ENCODE measurements around the gene NEDD4L.
"Not testable (repeated sequence)": the region's sequence is repeated elsewhere in the genome, so short reads cannot be mapped to it uniquely, and the experiment has no call there.

The NEDD4L gene

DNA sequence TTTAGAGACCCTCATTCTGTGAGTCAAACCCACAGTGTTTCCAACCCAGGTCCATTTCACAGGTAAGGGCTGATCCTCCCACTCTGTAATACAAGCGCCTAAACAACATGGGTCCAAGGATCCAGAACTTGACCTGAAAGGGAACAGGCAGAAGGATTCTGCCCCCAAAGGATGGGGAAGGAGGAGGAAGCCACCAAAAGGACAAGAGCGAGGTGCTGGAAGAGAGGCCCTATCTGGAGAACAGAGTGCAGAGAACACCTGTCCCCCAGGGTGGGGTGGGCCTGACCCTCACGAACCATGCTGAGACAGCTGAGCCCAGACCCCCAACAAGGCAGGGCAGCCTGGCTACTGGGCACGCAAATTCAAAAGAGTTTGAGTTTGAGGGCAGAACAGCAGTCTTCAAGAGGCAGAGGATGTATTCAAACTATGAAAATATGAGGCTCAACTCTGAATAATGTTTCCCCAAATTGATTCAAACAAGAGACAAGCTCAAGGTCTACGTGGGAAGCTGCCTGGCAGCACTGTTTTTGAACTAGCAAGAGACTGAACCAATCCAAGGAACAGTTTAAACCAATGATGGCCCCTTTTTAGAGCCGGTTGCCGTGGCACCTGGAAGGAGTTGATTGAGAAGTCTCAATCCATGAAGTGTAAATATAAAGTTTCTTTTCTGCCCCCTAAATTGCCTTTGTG, 372.1 kb downstream of the NEDD4L start:
- DNase-seq (ENCODE audit: low read depth, low spot score): no peak

DNA sequence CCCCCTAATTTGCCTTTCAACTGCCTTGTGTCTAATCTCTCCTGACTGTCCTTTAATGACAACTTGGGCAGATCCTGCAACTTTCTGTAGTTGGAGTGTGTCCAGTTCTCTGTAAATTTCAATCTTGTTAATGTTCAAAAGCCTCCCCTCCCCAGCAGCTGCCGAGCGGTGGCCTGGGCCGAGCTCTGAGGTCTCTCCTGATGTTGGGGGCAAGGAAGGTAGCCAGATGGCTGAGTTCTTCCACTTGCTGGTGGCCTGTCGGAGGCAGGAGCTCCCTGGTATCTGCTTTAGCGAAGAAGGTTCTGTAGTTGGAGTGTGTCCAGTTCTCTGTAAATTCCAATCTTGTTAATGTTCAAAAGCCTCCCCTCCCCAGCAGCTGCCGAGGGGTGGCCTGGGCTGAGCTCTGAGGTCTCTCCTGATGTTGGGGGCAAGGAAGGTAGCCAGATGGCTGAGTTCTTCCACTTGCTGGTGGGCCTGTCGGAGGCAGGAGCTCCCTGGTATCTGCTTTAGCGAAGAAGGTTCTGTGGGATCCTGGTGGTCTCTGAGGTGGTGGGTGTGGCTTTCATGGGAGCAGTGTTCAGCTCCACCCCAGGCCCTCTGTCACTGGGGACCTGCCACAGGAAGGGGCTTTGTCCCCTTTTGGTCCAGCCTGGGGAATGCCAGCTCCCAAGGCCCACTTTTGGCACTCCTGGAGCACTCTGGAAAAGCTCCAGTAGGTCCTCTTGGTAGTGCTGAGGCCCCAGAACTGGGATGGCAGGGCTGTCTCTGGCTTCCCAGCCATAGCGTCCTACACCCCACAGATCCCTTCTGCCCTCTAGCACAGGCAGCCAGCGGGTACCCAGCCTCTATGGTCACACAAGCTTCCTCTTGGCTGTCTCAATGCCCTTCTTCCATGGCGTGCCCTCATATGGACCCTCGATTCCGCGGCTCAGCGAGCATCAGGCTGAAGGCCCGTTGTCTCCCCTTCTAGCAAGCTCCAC, 373.0 kb downstream of the NEDD4L start:
- no peak for DNase-seq (ENCODE audit: low read depth, low spot score)

DNA sequence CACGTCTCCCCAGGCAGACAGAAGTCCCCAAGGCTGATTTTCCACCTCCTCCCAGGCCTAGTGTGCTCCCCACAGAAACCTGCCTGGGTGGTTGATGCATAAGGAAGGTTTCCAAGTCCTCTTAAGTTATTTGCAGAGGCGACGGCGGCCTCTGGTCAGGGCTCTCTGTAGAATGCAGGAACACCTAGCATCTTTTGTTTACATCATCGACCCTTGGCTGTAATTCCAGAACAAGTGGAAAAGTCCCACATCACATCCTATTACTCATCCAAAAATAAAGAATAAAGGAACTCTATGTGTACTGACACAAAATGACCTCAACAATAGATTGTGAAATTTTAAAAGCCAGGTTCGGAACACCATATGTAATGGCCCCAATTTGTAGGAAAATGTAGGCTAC, 373.7 kb downstream of the NEDD4L start:
- DNase-seq (ENCODE audit: low read depth, low spot score): no peak

DNA sequence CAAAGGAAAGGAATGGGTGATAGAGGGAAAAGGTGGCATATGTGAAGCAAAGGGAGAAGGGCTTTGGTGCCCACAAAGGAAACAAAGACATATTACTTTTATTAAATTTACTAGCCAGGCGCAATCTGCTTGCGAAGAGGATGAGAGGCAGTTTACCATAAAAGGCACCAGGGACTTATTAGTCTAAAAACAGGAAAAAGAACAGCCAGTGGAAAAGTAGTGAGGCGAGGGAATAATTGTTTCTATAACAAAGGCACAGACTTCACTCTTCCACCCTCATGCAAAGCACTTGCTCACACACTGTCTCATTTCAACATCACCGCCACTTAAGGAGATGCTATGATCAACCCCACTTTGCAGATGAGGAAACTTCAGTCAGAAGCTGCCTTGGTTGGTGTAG, 374.3 kb downstream of the NEDD4L start:
- no peak for DNase-seq (ENCODE audit: low read depth, low spot score)

DNA sequence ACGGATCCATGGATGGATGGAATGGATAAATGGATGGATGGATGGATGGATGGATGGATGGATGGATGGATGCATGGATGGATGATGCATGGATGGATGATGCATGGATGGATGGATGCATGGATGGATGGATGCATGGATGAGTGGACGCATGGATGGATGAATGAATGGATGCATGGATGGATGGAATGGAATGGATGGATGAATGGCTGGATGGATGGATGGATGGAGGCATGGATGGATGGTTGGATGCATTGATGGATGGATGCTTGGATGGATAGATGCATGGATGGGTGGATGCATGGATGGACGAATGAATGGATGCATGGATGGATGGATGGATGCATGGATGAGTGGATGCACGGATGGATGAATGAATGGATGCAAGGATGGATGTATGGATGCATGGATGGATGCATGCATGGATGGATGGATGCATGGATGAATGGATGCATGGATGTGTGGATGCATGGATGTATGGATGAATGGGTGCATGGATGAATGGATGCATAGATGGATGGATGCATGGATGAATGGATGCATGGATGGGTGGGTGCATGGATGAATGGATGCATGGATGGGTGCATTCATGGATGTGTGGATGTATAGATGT, 375.7 kb downstream of the NEDD4L start:
- no peak for DNase-seq (ENCODE audit: low read depth, low spot score)

DNA sequence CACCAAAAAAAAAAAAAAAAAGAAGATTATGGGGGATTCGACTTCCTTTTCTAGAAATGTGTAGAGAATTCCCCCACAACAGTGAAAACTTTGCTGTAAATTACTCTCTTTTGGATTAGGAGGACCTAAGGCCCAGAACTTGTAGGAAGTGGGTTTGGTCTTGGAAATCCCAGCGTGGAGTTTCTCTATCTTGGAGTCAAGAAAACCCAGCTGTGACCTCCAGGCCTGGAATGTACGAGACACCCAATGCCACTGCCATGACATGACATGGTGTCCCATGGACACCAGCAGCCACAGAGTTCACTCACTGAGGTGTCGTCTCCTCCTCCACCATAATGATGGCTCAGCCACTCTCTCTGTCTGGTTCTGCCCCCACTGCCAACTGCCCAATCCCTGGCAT, 382.6 kb downstream of the NEDD4L start:
- DNase-seq (ENCODE audit: low read depth, low spot score): no peak

DNA sequence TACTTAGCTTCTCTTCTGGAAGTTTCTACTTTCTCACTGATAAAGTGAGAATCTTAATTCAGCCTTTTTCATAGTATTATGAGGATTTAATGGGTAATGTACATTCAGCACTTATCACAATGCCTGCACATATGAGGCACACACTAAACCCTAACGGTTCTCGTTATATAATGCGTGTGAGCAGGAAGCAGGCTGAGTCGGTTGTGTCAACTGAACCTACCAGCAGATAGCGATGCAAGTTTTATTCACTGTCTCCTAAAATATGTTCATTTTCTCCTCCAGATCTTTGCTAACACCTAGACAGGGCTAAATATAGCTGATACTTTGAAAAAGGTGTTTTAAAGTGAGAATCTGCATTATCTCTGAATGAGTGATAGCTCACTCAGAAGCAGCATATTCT, 383.3 kb downstream of the NEDD4L start:
- no peak for DNase-seq (ENCODE audit: low read depth, low spot score)

DNA sequence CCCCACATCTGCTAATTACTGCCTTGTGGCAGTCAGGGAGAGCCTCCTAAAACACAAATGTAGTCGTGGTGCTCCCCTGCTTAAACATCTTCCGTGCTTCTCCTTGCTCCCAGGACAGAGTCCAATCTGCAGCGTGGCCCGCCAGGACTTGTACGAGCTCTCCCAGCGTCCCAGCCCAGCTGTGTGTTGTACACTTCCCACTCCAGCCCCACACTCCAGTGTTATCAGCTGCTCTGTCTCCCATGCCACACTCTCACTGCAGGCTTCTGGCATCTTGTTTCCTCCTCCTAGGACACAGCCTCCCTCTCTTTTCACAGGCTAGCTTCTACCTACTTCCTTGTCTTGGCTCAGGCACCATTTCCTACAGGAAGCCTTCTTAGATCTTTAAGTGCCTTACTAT, 385.4 kb downstream of the NEDD4L start:
- DNase-seq (ENCODE audit: low read depth, low spot score): no peak

DNA sequence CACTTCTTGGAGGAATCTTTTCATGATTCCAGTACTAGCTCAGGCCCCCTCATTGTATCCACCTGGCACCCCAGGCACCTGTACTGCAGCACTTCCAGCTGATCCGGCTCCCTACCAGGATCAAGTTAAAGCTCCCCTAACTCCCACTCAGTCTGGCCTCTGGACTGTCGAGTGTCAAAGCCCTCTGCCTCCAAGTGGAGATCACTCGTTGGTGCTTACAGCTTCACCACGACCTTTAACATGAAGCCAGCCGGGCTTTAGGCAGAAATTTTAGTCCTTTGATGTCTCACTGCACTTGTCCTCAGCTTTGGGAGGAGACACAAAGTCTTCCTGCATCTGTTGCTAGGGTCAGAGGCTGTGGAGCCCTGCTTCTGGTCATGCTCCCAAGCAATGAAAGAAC, 387.2 kb downstream of the NEDD4L start:
- DNase-seq (ENCODE audit: low read depth, low spot score): no peak

DNA sequence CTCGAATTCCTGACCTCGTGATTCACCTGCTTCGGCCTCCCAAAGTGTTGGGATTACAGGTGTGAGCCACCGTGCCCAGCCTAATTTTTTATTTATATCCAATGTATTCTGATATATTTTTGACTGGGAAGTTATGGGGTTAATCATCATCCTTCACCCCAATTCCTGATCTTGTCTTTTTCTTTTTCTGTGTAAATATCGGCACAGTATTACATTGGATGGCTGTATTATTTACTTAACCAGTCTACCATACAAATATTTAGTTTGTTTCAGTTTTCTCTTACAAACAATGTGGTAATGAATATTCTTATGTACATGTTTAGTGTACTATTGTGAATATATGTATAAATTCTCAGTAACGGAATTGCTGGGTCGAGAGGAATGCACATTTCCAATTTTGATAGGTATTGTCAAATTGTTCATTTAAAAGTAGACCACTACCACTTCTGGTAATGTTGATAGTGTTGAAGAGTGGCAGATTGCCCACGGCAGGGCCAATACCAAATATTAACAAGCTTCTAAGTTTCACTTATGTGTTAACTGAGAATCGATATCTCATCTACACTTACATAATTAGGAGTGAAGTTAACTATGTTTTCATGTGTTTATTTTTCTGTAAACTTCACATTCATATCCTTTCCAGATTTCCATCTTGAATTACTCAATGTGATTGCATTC, 388.2 kb downstream of the NEDD4L start:
- DNase-seq (ENCODE audit: low read depth, low spot score): no peak

DNA sequence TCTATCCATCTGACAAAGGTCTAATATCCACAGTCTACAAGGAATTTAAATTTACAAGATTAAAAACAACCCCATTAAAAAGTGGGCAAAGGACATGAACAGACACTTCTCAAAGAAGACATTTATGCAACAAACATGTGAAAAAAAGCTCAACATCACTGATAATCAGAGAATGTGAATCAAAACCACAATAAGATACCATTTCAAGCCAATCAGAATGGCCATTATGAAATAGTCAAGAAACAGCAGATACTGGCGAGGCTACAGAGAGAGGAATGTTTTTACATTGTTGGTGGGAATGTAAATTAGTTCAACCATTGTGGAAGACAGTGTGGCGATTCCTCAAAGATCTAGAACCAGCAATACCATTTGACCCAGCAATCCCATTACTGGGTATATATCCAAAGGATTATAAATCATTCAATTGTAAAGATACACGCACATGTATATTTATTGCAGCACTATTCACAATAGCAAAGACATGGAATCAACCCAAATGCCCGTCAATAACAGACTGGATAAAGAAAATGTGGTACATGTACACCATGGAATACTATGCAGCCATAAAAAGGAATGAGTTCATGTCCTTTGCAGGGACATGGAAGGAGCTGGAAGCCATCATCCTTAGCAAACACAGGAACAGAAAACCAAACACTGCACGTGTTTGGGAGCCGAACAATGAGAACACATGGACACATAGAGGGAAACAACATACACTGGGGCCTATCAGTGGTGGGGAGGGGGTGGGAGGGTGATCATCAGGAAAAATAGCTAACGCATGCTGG, 391.4 kb downstream of the NEDD4L start:
- not testable (repeated sequence) for DNase-seq (ENCODE audit: low read depth, low spot score)

DNA sequence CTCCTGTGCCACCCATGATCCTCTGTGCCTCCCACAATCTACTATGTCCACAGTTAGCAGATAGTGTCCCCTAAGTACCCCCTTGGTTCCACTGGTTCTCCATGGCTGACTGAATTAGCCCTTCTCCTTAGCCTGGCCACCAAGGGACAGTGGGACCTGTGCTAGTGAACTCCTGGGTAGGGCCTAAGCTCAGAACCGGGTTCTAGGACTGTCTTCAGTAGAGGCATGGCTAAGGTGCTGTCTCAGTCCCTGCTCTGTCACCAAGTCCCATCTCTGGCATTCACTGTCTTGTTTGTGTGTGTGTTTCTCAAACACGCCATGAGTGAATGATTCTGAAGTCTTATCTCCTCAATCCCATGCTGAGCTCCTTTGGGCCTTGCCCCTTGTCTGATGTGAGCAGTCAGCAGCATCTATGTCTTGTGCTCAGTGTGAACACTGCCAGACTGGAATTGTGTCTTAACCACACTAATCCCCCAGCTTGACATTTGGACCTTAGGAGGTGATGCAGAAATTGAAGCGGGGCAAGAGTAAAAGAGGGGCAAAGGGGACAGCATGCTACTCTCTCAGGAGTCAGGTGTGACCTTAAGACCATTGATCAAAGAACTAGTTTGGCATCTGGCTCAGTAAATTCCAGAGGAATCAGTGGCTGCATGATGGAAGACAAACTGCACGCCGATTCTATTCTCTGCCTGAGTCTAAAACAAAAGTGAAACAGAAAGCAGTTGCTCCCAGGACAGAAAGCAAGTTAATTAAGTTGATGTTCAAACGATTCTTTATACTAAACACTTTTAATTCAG, 394.3 kb downstream of the NEDD4L start:
- DNase-seq (ENCODE audit: low read depth, low spot score): no peak

DNA sequence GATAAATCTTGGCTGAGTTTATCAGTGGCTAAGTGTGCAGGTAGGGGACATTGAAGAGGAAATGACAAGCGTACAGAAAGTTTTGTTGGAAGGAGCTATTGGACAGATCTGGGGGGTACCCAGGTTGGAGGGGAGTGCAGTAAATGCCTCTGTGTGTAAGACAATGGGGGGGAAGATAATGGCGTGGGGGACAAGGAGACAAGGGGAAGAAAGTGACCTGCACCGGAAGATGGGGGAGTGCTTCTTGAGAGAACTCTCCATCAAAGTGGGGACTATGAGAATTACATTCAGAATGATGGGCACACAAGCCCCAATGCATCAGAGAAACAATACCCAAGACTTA, 394.9 kb downstream of the NEDD4L start:
- no peak for DNase-seq (ENCODE audit: low read depth, low spot score)

DNA sequence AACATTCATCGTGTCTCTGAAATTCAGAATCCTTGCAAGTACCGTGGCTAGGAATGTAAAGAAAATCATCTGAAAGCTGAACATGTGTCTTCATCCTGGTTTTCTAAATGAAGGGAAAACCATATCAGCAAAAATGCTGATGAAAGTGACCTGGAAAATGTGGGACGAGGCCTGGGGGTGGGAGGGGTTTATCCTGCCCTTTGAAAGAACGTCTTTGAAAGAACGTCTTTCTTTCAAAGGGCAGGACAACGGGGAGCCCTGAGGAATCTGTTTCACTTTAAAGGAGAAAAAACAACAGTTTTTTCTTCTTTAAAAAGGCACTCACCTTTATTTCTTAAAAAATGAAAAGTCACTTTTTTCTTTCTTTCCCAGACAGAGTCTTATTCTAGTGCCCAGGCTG, 399.6 kb downstream of the NEDD4L start:
- no peak for DNase-seq (ENCODE audit: low read depth, low spot score)

DNA sequence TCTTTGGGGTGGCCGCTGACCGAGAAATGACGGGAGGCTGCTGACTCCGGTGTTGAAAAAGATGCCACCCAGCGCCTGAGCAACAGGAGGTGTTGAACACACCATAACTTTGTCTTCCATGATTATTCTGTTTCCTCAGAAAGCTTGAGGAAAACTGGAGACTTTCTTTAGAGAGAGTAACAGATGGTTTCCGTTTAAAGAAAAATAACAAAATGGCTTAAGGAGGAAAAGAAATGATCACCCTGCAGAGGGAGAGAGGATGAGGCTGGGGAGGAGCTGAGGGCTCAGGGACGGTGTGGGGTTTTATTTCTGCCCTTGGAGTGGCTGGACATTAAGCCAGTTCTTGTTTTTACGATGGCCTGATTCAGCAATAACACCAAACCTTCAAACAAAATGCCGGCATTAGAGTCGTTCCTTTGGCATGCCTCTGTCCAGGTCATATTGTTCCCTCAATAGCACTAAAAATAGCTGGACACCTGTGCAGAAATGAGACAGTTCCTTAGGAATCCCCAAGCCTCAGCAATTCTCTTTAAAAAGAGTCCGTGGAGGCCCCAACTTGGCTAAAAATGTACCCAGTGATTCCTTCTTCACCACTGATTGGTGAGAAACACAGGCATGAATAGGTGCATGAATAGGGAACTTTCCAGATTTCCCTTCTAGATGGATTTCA, 402.5 kb downstream of the NEDD4L start:
- no peak for DNase-seq (ENCODE audit: low read depth, low spot score)

DNA sequence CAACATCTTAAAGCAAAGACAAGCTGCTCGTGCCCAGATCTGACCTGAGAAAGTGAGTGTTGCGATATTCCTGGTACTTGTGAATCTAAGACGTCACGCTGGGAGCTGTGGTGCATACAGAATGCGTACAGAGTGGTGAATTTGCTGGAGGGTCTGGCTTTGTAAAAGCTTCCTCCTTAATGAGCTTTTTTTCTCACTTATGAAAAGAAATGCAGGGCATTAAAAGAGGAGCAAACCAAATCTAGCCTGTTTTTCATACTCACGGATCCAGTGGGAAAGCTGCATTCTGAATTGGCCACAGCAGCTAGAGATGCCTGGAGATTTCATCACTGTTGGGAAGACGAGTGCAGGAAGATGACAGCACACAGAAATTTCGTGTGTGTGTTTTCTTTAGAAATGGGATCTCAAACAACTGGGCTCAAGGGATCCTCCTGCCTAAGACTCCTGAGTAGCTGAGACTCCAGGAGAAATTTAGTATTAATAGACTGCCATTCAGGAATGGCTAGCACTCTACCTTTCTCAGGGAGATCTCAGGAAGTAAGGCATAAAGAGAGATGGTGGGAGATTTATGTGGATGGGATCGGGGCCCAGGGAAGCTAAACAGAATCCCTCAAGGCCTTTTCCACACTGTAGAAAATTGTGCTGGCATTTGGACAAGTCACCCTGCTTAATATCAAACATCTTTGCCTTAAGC, 403.5 kb downstream of the NEDD4L start:
- DNase-seq (ENCODE audit: low read depth, low spot score): no peak

DNA sequence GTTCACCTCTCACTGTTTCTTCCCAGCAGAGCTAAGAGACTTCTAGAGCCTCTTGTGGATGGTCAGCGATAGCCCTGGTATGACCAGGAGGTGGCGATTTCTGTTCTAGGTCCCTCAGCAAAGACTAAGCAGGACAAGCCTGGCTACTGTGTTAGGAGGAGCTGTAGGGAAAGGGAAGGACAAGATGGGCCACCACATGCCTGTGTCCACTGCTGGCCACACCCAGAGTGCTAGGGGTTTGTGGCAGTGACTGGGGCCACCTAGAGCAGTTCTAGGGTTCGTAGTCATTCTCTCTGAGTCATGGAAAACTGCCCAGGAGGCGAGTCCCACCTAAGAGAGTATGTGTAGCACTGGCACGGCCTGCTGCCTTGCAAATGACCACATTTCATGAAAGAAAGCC, 405.4 kb downstream of the NEDD4L start:
- DNase-seq (ENCODE audit: low read depth, low spot score): no peak
